HTERT RPE-1 (cell line): ENCODE data around the gene BANK1.
"Not testable (repeated sequence)": the region's sequence is repeated elsewhere in the genome, so short reads cannot be mapped to it uniquely, and the experiment has no call there.

Source experiments
- in situ Hi-C: fragments of 300-500 bp; cut with MboI; formaldehyde crosslinking; loops from 4 replicates; pipeline ENCODE4 v1.14.3; 2020; ENCODE audit warnings: low sequenced_read_pairs

BANK1 gene

GRCh38 chr4:101871962-101872676, 81.6 kb downstream of the BANK1 start:
- in situ Hi-C loops = no loop called here

DNA sequence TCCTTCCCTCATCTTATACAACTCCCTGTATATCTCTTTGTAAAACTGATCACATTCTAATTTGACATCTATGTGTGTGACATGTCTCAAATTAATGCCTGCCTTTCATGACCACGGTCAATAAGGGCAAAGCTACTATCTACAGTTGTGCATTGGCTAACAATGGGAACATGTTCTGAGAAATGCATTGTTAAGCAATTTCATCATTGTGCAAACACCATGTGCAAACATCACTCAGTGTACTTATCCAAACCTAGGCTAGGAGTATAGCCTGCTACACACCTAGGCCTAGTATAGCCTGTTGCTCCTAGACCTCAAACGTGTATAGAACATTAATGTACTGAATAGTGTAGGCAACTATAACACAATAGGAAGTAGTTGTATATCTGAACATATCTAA, 95.0 kb downstream of the BANK1 start:
- in situ Hi-C loops = no loop called here

DNA sequence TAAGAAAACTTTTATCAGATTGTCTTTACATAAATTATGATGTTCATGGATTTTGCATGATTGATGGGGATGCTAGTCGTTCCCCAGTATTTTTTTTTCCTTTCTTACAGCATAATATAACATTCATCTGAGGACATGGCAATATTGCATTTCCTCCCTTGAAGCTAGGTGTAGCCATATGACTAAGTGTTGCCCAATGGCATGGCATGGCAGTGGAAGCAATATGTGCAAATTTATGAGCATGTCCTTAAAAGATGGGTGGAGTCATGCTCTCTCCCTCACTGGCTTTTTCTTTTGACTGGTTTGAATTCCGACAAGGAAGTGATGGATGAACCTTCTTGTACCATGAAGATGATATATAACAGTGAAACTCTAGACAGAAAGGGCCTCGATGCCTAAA, 96.3 kb downstream of the BANK1 start:
- in situ Hi-C loops = no loop called here

GRCh38 chr4:101888472-101888871, 97.9 kb downstream of the BANK1 start:
- in situ Hi-C loops = no loop called here

- in situ Hi-C loops = not testable (repeated sequence)
Measured at GRCh38 chr4:101905527-101905926, 115.0 kb downstream of the BANK1 start.

DNA sequence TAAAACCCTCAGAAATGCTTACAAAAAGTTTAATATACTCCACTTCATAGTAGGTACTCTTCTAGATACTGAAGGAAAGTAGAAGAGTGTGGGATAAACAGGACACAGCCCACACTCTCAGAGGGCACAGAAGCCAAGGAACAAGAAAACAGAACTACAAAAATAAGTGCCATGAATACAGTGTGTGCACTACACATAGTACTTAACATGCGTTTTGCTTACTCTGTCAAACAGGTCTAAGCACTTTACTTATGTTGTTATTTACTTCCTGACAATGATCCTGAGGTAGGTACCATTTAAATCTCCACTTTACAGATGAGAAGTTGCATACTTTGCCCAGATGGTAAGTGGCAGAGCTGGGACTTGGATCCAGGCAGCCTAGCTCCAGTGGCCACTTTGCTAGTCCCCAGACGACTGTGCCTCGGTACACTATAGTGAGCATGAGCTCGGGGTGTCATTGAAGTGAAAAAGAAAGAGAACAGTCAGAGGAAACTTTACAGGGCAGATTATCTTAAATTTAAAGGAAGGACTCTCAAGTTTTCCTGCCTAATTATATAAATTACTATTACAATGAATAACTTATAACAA, 120.3 kb downstream of the BANK1 start:
- in situ Hi-C loops = no loop called here

DNA sequence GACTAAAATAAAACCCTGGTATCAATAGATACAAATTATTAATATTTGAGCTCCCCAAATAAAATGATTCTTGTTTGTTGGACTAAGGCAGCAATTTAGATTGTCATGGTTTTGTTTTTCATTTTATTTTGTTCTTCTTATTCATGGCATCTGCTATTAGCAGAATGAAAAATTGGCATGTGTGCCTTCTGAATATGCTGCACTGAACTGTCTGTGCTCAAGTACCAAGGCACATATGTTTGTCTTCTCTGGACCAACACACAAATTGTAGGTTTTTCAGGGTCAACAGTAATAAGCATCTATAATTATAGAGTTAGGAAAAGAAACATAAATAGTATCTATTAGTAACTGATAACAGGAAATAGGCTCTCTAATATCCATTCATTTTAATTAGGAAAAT, 121.1 kb downstream of the BANK1 start:
- in situ Hi-C loops = no loop called here

DNA sequence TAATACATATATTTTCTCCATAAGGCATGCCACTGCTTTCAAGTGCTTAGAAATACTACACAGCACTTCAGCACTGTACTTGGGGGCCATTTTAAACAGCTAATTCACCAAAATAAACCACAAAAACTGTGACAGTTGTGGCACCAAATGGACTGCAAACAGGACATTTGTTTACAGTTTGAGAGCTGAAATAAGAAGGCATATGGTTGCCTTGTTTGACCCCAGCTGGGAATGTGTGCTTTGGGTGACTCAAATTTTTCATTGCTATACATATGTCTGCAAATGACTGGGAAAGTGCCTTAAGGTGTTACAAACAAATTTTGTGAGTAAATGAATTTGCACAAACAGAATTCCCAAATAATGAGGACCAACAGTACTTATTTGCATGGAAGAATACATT, 124.2 kb downstream of the BANK1 start:
- in situ Hi-C loops = no loop called here

DNA sequence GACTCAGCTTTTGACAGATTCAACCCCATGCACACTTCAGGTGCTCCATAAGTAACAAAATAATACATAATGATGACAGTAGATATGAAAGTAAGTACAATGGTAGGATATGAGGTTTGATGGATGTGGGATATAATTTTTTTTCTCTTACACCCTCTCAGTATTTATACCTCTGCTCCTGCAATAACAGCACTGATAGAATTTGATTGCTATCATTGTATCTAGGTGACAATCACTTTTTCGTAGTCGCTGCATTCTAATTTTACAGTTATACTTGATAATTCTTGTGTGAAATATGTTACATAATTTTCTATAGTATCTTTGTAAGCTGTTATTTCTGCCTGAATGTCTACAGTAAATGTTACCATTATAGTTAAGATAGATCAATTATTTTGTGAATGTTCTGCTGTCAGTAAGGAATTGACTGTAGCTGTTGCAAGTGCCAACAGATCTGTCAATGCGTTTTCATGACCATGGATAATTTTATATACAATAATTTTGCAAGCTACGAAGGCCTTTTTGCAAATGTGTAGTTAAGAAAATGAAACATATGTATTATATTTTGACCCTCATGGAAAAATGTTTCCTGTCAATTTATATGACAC, 128.9 kb downstream of the BANK1 start:
- in situ Hi-C loops = no loop called here

GRCh38 chr4:101921370-101921769, 130.8 kb downstream of the BANK1 start:
- in situ Hi-C loops = no loop called here

GRCh38 chr4:101931619-101932018, 141.1 kb downstream of the BANK1 start:
- in situ Hi-C loops = no loop called here

- in situ Hi-C loops = no loop called here
Measured at GRCh38 chr4:101933855-101934254, 143.3 kb downstream of the BANK1 start.

- in situ Hi-C loops = no loop called here
Measured at GRCh38 chr4:101938836-101939235, 148.3 kb downstream of the BANK1 start.

DNA sequence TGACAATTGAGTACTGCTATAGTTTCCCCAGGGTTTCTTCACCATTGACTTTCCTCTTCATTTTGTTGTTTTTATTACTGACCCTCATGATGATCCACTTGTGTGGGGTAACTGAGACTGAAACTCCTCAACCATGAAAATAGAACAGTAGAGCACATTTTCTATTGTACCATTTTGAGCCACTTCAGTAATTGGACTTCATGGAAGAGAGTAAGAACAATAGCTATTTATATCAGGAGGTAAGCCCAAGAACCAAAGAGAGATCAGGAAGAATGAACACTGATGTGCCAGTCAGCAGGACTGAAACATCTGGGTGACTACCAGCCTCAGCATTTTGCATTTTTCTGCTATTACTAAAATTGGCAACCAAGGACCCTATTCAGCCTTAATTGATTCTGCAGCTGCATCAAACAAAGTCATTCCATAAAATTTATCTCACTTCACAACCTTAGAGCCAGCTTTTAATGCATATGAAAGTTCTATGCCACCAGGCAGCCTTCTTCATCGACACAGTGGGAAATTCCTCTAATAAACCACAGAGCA, 151.4 kb downstream of the BANK1 start:
- in situ Hi-C loops = no loop called here

GRCh38 chr4:101942891-101943290, 152.4 kb downstream of the BANK1 start:
- in situ Hi-C loops = no loop called here

DNA sequence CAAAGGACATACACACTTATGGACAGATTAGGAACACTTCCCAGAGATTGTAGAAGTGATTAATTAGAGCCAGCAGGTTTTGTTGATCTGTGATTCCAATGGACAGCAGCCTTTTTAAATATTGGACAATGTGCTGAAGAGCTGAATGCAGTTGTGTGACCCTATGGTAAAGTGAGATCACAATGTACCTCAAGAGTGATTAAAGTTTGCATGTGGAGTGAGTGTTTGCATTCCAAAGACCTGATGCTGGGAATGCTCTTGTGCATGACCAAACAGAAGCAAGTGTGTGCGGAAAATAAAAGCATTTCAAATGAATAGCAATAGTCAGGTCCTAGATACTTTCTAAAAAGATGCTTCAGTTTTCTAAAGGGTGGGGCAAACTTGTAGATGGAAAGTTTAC, 154.1 kb downstream of the BANK1 start:
- in situ Hi-C loops = no loop called here

- in situ Hi-C loops = no loop called here
Measured at GRCh38 chr4:101948055-101948454, 157.5 kb downstream of the BANK1 start.

DNA sequence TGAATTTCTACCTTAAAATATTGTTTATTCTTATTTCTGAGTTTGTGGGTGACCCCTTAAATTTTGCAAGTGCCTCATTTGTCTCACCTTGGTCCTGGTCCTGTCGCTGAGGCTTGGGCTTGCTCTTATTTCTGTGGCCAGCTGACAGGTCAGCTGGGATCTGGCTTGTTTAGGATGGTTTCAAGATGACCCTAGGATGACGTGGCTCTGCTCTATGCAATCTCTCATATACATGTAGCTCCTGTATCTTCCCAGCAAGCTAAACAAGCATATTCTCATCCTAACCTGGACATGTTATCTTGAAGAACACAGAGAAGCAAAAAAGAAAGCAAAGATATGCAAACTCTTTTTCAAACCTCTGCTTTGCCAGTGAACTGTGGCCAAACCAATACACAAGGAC, 158.4 kb downstream of the BANK1 start:
- in situ Hi-C loops = no loop called here

- in situ Hi-C loops = no loop called here
Measured at GRCh38 chr4:101950258-101950979, 159.9 kb downstream of the BANK1 start.

DNA sequence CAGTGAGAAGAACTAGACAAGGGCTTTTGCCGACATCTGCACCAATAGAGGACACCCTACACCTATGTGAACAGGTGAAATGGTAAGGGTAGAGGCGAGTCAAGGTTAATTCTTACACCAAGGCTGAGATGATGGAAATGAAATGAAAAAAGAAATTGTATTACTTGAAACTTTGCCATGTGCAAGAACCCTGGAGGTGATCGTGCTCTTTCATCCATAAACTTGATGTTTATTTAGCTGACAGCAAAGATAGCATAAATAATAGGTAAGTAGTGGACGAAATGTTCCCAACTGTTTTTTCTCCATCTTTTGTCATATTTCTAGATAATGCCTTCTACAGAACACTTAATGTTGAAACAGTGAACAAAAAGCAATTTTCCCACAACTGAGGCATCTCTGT, 162.5 kb downstream of the BANK1 start:
- in situ Hi-C loops = no loop called here

GRCh38 chr4:101953949-101954348, 163.4 kb downstream of the BANK1 start:
- in situ Hi-C loops = no loop called here

- in situ Hi-C loops = no loop called here
Measured at GRCh38 chr4:101954351-101954750, 163.8 kb downstream of the BANK1 start.
